HUES64 (cell line): ENCODE data around the gene ABAT.

Experiments used
- H3K27ac ChIP-seq: 2 replicates; pipeline ENCODE4 v1.7.0; 2013; ENCODE audit warnings: low read depth, low read length, inconsistent platforms
- H3K27me3 ChIP-seq: 2 replicates; pipeline ENCODE4 v1.6.1; 2013; ENCODE audit warnings: mild to moderate bottlenecking, low read length; ENCODE audit not compliant: insufficient read depth
- H3K36me3 ChIP-seq: 2 replicates; pipeline ENCODE4 v1.6.1; 2013; ENCODE audit warnings: mild to moderate bottlenecking, low read length; ENCODE audit not compliant: insufficient read depth
- H3K4me1 ChIP-seq: 2 replicates; pipeline ENCODE4 v1.6.1; 2013; ENCODE audit warnings: mild to moderate bottlenecking, low read length, moderate library complexity; ENCODE audit not compliant: insufficient read depth
- H3K4me3 ChIP-seq: 2 replicates; pipeline ENCODE4 v1.5.1; 2013; ENCODE audit warnings: mild to moderate bottlenecking, low read length, moderate library complexity
- H3K9ac ChIP-seq: 2 replicates; pipeline ENCODE4 v1.6.1; 2013; ENCODE audit warnings: mild to moderate bottlenecking, low read depth, low read length
- H3K9me3 ChIP-seq: 2 replicates; pipeline ENCODE4 v1.6.1; 2013; ENCODE audit warnings: low read depth, low read length; ENCODE audit not compliant: insufficient read depth
- WGBS: fragments of 150-250, 120-280 bp; methylation state at CpG from one replicate; pipeline ENCODE4 v1.1.7; 2013; ENCODE audit warnings: missing lambda C conversion rate; 5-methylcytosine and 5-hydroxymethylcytosine counted together

Gene ABAT

GRCh38 chr16:8639694-8640093 is 34.7 kb upstream of the ABAT start:
- no peak overlapping the region for H3K27ac ChIP-seq
- no peak overlapping the region for H3K9ac ChIP-seq
- H3K4me1 ChIP-seq, result no peaks in the 10 kb centered on the region
- no peak overlapping the region for H3K4me3 ChIP-seq
- no peaks in the 10 kb centered on the region for H3K9me3 ChIP-seq
- 94% methylated on average over 11 of the region's 13 CpGs for WGBS
- H3K27me3 ChIP-seq, result no peaks in the 10 kb centered on the region
- H3K36me3 ChIP-seq, result peaks cover 92% of the 10 kb centered on the region

- 85% methylated on average over 9 of the region's 9 CpGs for WGBS
- H3K36me3 ChIP-seq, result peaks cover 93% of the 10 kb centered on the region
- no peak overlapping the region for H3K4me3 ChIP-seq
- no peak overlapping the region for H3K9ac ChIP-seq
- no peaks in the 10 kb centered on the region for H3K9me3 ChIP-seq
- no peaks in the 10 kb centered on the region for H3K4me1 ChIP-seq
- H3K27me3 ChIP-seq, result no peaks in the 10 kb centered on the region
- no peak overlapping the region for H3K27ac ChIP-seq
Measured at GRCh38 chr16:8641671-8642070, 32.7 kb upstream of the ABAT start.

- H3K36me3 ChIP-seq, result peaks cover 93% of the 10 kb centered on the region
Measured at GRCh38 chr16:8642146-8642545, 32.3 kb upstream of the ABAT start.

GRCh38 chr16:8644211-8645140 is 29.9 kb upstream of the ABAT start:
- no peak overlapping the region for H3K4me3 ChIP-seq
- no peaks in the 10 kb centered on the region for H3K9me3 ChIP-seq
- no peak overlapping the region for H3K9ac ChIP-seq
- H3K27me3 ChIP-seq, result no peaks in the 10 kb centered on the region
- no peaks in the 10 kb centered on the region for H3K4me1 ChIP-seq
- peaks cover 87% of the 10 kb centered on the region for H3K36me3 ChIP-seq
- no peak overlapping the region for H3K27ac ChIP-seq
- WGBS, result 93% methylated on average over 29 of the region's 29 CpGs

More at GRCh38 chr16:8642146-8642545, 32.3 kb upstream of the ABAT start:
- Histone ChIP-seq H3K9ac (no peak overlapping the region), H3K27ac (no peak overlapping the region), H3K4me3 (no peak overlapping the region), H3K4me1 (no peaks in the 10 kb centered on the region), H3K9me3 (no peaks in the 10 kb centered on the region), H3K27me3 (no peaks in the 10 kb centered on the region)
- 90% methylated on average over 16 of the region's 16 CpGs for WGBS

GRCh38 chr16:8645141-8645521 is 29.3 kb upstream of the ABAT start:
- Histone ChIP-seq H3K36me3 (peaks cover 80% of the 10 kb centered on the region), H3K4me3 (no peak overlapping the region), H3K27me3 (no peaks in the 10 kb centered on the region), H3K9ac (no peak overlapping the region), H3K4me1 (no peaks in the 10 kb centered on the region), H3K9me3 (no peaks in the 10 kb centered on the region), H3K27ac (no peak overlapping the region)
- WGBS, result 86% methylated on average over 11 of the region's 11 CpGs

GRCh38 chr16:8645831-8646230 is 28.6 kb upstream of the ABAT start:
- no peak overlapping the region for H3K4me3 ChIP-seq
- peaks cover 78% of the 10 kb centered on the region for H3K36me3 ChIP-seq
- H3K27ac ChIP-seq, result no peak overlapping the region
- 91% methylated on average over 13 of the region's 13 CpGs for WGBS
- H3K9ac ChIP-seq, result no peak overlapping the region
- H3K27me3 ChIP-seq, result no peaks in the 10 kb centered on the region
- no peaks in the 10 kb centered on the region for H3K9me3 ChIP-seq
- no peaks in the 10 kb centered on the region for H3K4me1 ChIP-seq

- WGBS, result 94% methylated on average over 13 of the region's 13 CpGs
- no peaks in the 10 kb centered on the region for H3K9me3 ChIP-seq
- H3K4me1 ChIP-seq, result no peaks in the 10 kb centered on the region
- H3K27ac ChIP-seq, result no peak overlapping the region
- H3K9ac ChIP-seq, result no peak overlapping the region
- H3K4me3 ChIP-seq, result no peak overlapping the region
- H3K27me3 ChIP-seq, result no peaks in the 10 kb centered on the region
- H3K36me3 ChIP-seq, result peaks cover 72% of the 10 kb centered on the region
Measured at GRCh38 chr16:8646326-8647053, 27.9 kb upstream of the ABAT start.

- Histone ChIP-seq H3K36me3 (peaks cover 58% of the 10 kb centered on the region), H3K9ac (no peak overlapping the region), H3K27ac (no peak overlapping the region), H3K4me3 (no peak overlapping the region), H3K27me3 (no peaks in the 10 kb centered on the region), H3K9me3 (no peaks in the 10 kb centered on the region), H3K4me1 (no peaks in the 10 kb centered on the region)
- WGBS, result 85% methylated on average over 8 of the region's 9 CpGs
Measured at GRCh38 chr16:8647721-8648318, 26.6 kb upstream of the ABAT start.

GRCh38 chr16:8648877-8649276 is 25.5 kb upstream of the ABAT start:
- Histone ChIP-seq H3K27ac (no peak overlapping the region), H3K4me1 (no peaks in the 10 kb centered on the region), H3K9ac (no peak overlapping the region), H3K9me3 (no peaks in the 10 kb centered on the region), H3K36me3 (peaks cover 48% of the 10 kb centered on the region), H3K27me3 (no peaks in the 10 kb centered on the region), H3K4me3 (no peak overlapping the region)
- WGBS, result 86% methylated on average over 4 of the region's 4 CpGs

- H3K36me3 ChIP-seq, result peaks cover 36% of the 10 kb centered on the region
- no peaks in the 10 kb centered on the region for H3K4me1 ChIP-seq
- H3K9ac ChIP-seq, result no peak overlapping the region
- H3K9me3 ChIP-seq, result no peaks in the 10 kb centered on the region
- WGBS, result 80% methylated on average over 8 of the region's 8 CpGs
- no peak overlapping the region for H3K4me3 ChIP-seq
- no peaks in the 10 kb centered on the region for H3K27me3 ChIP-seq
- H3K27ac ChIP-seq, result no peak overlapping the region
Measured at GRCh38 chr16:8649829-8650554, 24.4 kb upstream of the ABAT start.
